ENCODE results near the gene DMBX1. TPM values are rescaled to one million over a fixed set of nuclear protein-coding genes. Genes with fewer than 3 reads are reported as not detected.

The DMBX1 gene
- total RNA-seq, 3 donors from 2014 or later = not detected

DNA sequence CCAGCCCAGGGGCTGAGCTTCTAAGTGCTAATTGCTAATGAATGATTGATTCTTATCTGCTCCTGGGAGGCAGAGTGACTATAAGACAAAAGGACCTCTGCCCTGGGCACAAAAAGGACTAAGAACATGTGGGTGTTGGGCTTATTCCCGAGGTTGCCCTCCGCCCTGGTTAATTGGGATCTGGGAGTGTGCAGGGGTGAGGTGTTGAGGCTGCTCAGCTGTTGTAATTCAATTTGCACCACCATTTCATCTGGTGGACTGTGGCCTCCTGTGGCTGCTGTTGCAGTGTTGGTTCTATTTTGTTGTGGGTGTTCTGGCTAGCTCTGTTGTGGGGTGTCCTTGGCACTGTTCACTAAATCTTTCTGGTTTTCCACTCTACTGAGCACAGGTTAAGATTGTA, 48.5 kb downstream of the DMBX1 start:
- ATAC-seq = peak; percentile 8
- no peak for TF ChIP-seq CTCF (IDR thresholded peaks at IDR 0.05)
- H3K4me1 ChIP-seq (ENCODE audit: low read depth) = no peaks in the 10 kb centered on the region

More for the DNA sequence above, 48.5 kb downstream of the DMBX1 start:
- DNase-seq = no peak
- no peak overlapping the region for H3K4me3 ChIP-seq
- H3K36me3 ChIP-seq (ENCODE audit: low read depth) = no peaks in the 10 kb centered on the region
- H3K9me3 ChIP-seq = no peaks in the 10 kb centered on the region
- intact Hi-C loops (cut with DNase I, micrococcal nuclease) = no loop called here

Other genes with a start within 250 kb of the DMBX1 start
- gene RAD54L, start 242.1 kb upstream of the DMBX1 start, total RNA-seq = 1 to 10 TPM; 3.0 to 8.0 (median 3.6) TPM
- gene LRRC41, start 186.2 kb upstream of the DMBX1 start, total RNA-seq = 10 to 100 TPM; 41.8 to 56.0 (median 43.1) TPM
- gene UQCRH, start 186.1 kb upstream of the DMBX1 start, total RNA-seq = 100 to 1,000 TPM; 266 to 387 (median 282) TPM
- 10 to 100 TPM; 18.5 to 20.6 (median 20.5) TPM for gene NSUN4, start 149.0 kb upstream of the DMBX1 start, total RNA-seq
- gene FAAH, start 95.5 kb upstream of the DMBX1 start, total RNA-seq = 100 to 1,000 TPM in 1 of 3 donors, 10 to 100 TPM in 2; 51.7 to 130 (median 60.2) TPM
- gene KNCN, start 61.8 kb downstream of the DMBX1 start, total RNA-seq = not detected
- 10 to 100 TPM; 51.5 to 65.7 (median 59.3) TPM for gene MKNK1, start 114.4 kb downstream of the DMBX1 start, total RNA-seq
- 10 to 100 TPM; 15.4 to 24.4 (median 17.4) TPM for gene MOB3C, start 127.0 kb downstream of the DMBX1 start, total RNA-seq
- 10 to 100 TPM; 49.7 to 54.9 (median 52.6) TPM for gene ATPAF1, start 178.5 kb downstream of the DMBX1 start, total RNA-seq
- gene TEX38, start 182.0 kb downstream of the DMBX1 start, total RNA-seq = not detected
- 100 to 1,000 TPM; 115 to 137 (median 122) TPM for gene EFCAB14, start 229.3 kb downstream of the DMBX1 start, total RNA-seq

Measured in mucosa of descending colon (tissue), 3 donors.